GM18508 (cell line): ENCODE measurements around the gene ZBTB25.

Experiments
- ATAC-seq: cut with Tn5 transposase; IDR thresholded peaks from one replicate; pipeline ENCODE4 v1.9.1; 2021; ENCODE audit warnings: moderate number of reproducible peaks; ENCODE audit not compliant: insufficient read depth, unreplicated experiment

Gene ZBTB25

DNA sequence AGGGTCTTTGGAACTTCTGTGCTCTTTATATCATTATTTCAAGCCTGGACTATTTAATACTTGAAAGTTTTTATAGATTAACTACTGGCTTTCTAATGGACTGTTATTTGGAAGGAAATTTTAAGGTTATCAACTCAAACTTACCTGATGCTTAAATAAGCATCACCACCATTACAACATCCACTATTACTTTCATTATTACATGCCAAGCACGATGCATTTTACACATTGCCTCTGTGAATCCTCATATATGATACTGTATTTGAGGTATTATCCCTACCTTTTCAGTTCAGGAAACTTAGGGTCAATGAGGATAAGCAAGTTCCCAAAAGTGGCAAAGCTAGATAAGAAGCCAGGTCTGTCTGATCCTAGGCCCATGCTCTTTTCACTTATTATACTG lies 13.3 kb upstream of the ZBTB25 start:
- ATAC-seq = no peak

- no peak for ATAC-seq
Measured at GRCh38 chr14:64515053-64515452, 11.4 kb upstream of the ZBTB25 start.

- ATAC-seq = no peak
Measured at GRCh38 chr14:64513271-64513670, 9.6 kb upstream of the ZBTB25 start.

- no peak for ATAC-seq
Measured at GRCh38 chr14:64510825-64511671, 7.4 kb upstream of the ZBTB25 start.

- no peak for ATAC-seq
Measured at GRCh38 chr14:64509036-64509435, 5.4 kb upstream of the ZBTB25 start.

DNA sequence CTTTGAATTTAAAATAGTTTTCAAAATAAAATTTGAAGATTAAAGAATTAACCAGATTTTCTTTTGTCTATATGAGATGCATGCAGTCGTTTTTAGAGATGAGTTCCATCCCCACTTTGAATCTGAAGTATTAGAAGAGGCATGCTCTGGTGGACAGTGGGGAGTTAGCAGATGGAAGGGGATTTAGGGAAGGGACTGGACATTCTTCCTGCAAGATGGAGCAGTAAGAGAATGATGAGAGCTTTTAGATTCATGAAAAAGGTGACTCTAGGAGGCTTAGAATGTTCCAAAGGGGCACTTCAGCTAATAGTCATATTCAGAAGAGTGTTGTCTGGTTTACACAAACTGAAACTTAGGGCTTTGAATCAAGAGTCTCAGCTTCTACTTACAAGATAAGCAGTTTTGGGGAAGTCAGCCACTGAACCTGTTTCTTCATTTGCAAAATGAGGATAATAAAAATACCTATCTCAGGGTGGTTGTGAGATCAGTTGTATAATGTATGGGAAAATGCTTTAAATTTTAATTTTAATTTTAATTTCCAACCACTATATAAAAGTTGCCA lies 4.7 kb upstream of the ZBTB25 start:
- no peak for ATAC-seq

GRCh38 chr14:64507376-64508156 lies 3.9 kb upstream of the ZBTB25 start:
- no peak for ATAC-seq

- no peak for ATAC-seq
Measured at GRCh38 chr14:64506721-64507120, 3.1 kb upstream of the ZBTB25 start.

- ATAC-seq = no peak
Measured at GRCh38 chr14:64504897-64505794, 1.5 kb upstream of the ZBTB25 start.

GRCh38 chr14:64504310-64504896 lies 765 bp upstream of the ZBTB25 start, which contains the start of gene ZBTB1:
Gene ZBTB1, plus strand, starts transcription at chr14:64504770. Its CDS starts 16,735 bp downstream, at chr14:64521505.
- ATAC-seq = no peak

- ATAC-seq = no peak
Measured at GRCh38 chr14:64502887-64503433, 678 bp downstream of the ZBTB25 start.

DNA sequence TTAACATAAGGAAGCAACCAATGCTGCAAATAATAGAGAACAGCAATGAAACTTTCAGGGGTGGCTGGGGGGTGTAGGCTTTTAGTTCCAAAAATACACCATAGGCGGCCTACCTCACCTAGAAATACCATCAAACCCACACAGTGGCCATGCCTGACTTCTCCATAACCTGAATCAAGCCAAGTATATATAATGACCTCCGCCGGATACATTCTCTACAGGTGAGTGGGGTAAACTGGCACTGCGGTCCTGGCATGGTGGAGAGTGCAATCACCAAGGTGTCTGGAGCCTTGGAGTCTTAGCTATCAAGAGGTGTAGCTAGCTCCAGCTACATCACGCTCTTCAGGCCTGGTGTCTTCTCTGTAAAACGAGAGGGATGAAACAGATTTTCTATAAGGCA lies 1.2 kb downstream of the ZBTB25 start:
- ATAC-seq = no peak

- no peak for ATAC-seq
Measured at GRCh38 chr14:64501411-64502171, 2.0 kb downstream of the ZBTB25 start.

GRCh38 chr14:64500088-64500487 lies 3.5 kb downstream of the ZBTB25 start:
- no peak for ATAC-seq

DNA sequence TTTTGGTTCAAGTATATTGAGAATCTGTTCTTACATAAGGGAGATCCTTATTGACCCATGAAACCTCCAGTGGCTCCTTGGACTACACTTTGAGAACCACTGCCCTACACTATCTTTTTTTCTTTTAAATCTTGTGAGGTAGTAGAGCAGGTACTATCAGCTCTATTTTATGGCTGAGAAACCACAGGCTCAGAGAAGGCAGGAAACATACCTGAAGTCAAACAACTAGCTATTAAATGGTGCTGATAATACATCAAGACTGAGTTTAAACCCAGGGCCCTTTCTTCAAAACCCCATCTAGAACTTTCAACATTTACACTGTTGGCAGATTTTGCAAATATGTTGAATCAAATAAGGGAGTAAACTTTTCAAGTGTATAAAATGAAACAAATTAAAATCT lies 6.9 kb downstream of the ZBTB25 start:
- ATAC-seq = no peak

- no peak for ATAC-seq
Measured at GRCh38 chr14:64495252-64495651, 8.4 kb downstream of the ZBTB25 start.

GRCh38 chr14:64493455-64493854 lies 10.2 kb downstream of the ZBTB25 start:
- ATAC-seq = no peak

DNA sequence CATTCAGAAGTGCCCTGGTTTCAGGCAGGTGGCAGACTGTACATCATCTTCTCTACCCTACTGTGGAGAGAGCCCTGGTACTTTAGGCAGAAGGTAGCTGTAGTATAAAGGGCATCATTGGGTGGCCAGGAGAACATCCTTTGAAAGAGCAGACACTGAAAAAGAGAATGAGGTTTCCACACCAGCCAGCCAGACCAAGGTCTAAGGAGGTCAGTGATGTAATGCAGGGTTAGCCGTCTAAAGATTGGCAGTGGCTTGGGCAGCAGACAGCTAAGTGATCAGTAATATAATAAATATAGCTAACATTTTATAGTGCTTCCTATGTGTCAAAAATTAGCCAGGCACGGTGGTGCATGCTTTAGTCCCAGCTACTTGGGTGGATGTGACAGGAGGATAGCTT lies 12.0 kb downstream of the ZBTB25 start:
- no peak for ATAC-seq

DNA sequence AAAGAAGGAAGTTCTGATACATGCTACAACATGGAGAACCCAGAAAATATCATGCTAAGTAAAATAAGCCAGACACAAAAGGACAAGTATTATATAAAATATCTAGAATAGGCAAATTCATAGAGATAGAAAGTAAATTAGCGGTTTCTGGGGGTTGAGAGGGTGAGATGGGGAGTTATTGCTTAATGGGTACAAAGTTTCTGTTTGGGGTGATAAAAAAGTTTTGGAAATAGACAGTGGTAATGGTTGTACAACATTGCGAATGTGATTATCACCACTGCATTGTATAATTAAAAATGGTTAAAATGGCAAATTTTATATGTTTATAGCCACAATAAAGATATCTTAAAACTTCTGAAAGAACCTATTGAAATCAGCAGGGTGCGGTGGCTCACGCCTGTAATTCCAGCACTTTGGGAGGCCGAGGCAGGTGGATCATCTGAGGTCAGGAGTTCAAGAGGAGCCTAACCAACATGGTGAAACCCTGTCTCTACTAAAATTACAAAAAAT lies 15.0 kb downstream of the ZBTB25 start:
- no peak for ATAC-seq
